22Rv1 (cell line): ENCODE results near the gene TAF1L.

Source experiments
- ZFX ChIP-seq: fragments of 450-650 bp; IDR thresholded peaks from 2 replicates; pipeline ENCODE4 v1.6.1; 2017; ENCODE audit warnings: antibody characterized with exemption, borderline replicate concordance
- TF ChIP-seq, protein P1 (sequence below): fragments of 450-650 bp; IDR thresholded peaks from 2 replicates; pipeline ENCODE4 v1.5.1; 2017; ENCODE audit warnings: mild to moderate bottlenecking

DNA sequence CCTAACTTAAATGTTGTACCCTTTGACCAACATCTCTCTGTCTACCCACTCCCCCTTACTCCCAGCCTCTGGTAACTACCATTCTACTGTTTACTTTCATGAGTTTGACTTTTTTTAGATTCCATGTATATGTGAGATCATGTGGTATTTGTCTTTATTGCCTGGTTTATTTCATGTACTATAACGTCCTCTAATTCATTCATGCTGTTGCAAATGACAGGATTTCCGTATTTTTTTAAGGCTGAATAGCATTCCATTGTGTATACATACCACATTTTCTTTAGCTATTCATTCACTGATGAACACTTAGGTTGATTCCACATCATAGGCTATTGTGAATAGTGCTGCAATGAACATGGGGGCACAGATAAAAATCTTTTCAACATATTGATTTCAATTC, 50.7 kb downstream of the TAF1L start:
- TF ChIP-seq, protein P1, sequence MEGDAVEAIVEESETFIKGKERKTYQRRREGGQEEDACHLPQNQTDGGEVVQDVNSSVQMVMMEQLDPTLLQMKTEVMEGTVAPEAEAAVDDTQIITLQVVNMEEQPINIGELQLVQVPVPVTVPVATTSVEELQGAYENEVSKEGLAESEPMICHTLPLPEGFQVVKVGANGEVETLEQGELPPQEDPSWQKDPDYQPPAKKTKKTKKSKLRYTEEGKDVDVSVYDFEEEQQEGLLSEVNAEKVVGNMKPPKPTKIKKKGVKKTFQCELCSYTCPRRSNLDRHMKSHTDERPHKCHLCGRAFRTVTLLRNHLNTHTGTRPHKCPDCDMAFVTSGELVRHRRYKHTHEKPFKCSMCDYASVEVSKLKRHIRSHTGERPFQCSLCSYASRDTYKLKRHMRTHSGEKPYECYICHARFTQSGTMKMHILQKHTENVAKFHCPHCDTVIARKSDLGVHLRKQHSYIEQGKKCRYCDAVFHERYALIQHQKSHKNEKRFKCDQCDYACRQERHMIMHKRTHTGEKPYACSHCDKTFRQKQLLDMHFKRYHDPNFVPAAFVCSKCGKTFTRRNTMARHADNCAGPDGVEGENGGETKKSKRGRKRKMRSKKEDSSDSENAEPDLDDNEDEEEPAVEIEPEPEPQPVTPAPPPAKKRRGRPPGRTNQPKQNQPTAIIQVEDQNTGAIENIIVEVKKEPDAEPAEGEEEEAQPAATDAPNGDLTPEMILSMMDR, result no peak
- no peak for TF ChIP-seq ZFX
